Colonic mucosa (tissue), 4 donors: ENCODE data around the gene ZG16. TPM values are rescaled to one million over a fixed set of nuclear protein-coding genes. Genes with fewer than 3 reads are reported as not detected.

ENCODE experiments used
- DNase-seq: peaks from one replicate; pipeline ENCODE4 v3.0.0-alpha.2; 2020
- H3K27ac ChIP-seq: fragments of 200-600 bp; one replicate; pipeline ENCODE4 v1.8.0; 2021
- H3K27me3 ChIP-seq: fragments of 200-600 bp; one replicate; pipeline ENCODE4 v1.8.0; 2021
- H3K36me3 ChIP-seq: fragments of 200-600 bp; one replicate; pipeline ENCODE4 v1.8.0; 2021
- H3K4me1 ChIP-seq: fragments of 200-600 bp; one replicate; pipeline ENCODE4 v1.8.0; 2021; ENCODE audit warnings: mild to moderate bottlenecking
- H3K4me3 ChIP-seq: fragments of 200-600 bp; one replicate; pipeline ENCODE4 v1.8.0; 2021
- H3K9ac ChIP-seq, 2 donors: one replicate each; pipeline ENCODE4 v1.7.0; 2013; ENCODE audit warnings: control low read depth in 2 of 2, low read depth in 2 of 2, low read length in 2 of 2
- H3K9me3 ChIP-seq: fragments of 200-600 bp; one replicate; pipeline ENCODE4 v1.8.0; 2021
- CTCF ChIP-seq: fragments of 200-600 bp; IDR thresholded peaks from one replicate; pipeline ENCODE4 v1.8.0; 2022; ENCODE audit warnings: antibody characterized with exemption, mild to moderate bottlenecking
- intact Hi-C: fragments of 100-400 bp; cut with DNase I; formaldehyde crosslinking; loops from one replicate; pipeline ENCODE4 v1.14.1; 2022
- total RNA-seq, 2 donors: library from RNA; stranded (reverse); fragmentation: NEBNext Ultra II Directional in 1 of 2; extraction: Animal tissue kit (Norgen Biotek cat#: 25700) in 1 of 2; gene quantifications; one replicate each; pipeline ENCODE4 v1.2.1, GENCODE V29; 2021
- donor health status: healthy.
- donor health status: DM: no; HTN: no; CAD: no.
- donor health status: DM: no; HTN: no; CAD: no.

The ZG16 gene
- total RNA-seq, 2 donors from 2014 or later: 280 to 758 TPM

- peak overlapping the region; percentile 16 to 28 for H3K9ac ChIP-seq
- no peak for DNase-seq
- H3K4me3 ChIP-seq: no peak overlapping the region
- H3K27me3 ChIP-seq: no peaks in the 10 kb centered on the region
- H3K4me1 ChIP-seq: peaks cover 40% of the 10 kb centered on the region
- intact Hi-C loops: loop anchor here (5.0 kb wide), 1 partner anchor 38 kb away; no protein-coding TSS in a partner anchor
- H3K27ac ChIP-seq: no peak overlapping the region
- H3K36me3 ChIP-seq: no peaks in the 10 kb centered on the region
- no peaks in the 10 kb centered on the region for H3K9me3 ChIP-seq
- TF ChIP-seq CTCF: no peak
These were observed 35.8 kb downstream of the ZG16 start for GRCh38 chr16:29813644-29814562.

GRCh38 chr16:29814592-29814991 is 36.5 kb downstream of the ZG16 start:
- Histone ChIP-seq H3K27ac (peak overlapping the region; percentile 95), H3K4me3 (no peak overlapping the region), H3K9ac (peak overlapping the region; percentile 14 to 66), H3K27me3 (no peaks in the 10 kb centered on the region), H3K9me3 (no peaks in the 10 kb centered on the region), H3K4me1 (peaks cover 38% of the 10 kb centered on the region), H3K36me3 (no peaks in the 10 kb centered on the region)
- no peak for DNase-seq
- intact Hi-C loops: loop anchor here (5.0 kb wide), 1 partner anchor 38 kb away; no protein-coding TSS in a partner anchor
- TF ChIP-seq CTCF: no peak

- peak overlapping the region; percentile 48 to 96 for H3K9ac ChIP-seq
These were observed 37.1 kb downstream of the ZG16 start for GRCh38 chr16:29815032-29815721.

GRCh38 chr16:29815793-29816693 is 38.0 kb downstream of the ZG16 start, which contains the start of gene PAGR1:
Gene PAGR1 (plus strand): TSS chr16:29816152. CDS start chr16:29816526, 374 bp downstream.
- Histone ChIP-seq H3K4me3 (peak within 1 kb of the TSS; percentile 67), H3K27me3 (no peaks in the 10 kb centered on the region), H3K9ac (peak within 1 kb of the TSS; percentile 89 to 96), H3K36me3 (no peaks in the 10 kb centered on the region), H3K9me3 (no peaks in the 10 kb centered on the region), H3K4me1 (peaks cover 26% of the 10 kb centered on the region), H3K27ac (peak within 1 kb of the TSS; percentile 95)
- DNase-seq: peak; percentile 99
- TF ChIP-seq CTCF: peak; percentile 92
- intact Hi-C loops: no loop called here

More at GRCh38 chr16:29815032-29815721, 37.1 kb downstream of the ZG16 start:
- Histone ChIP-seq H3K4me1 (peaks cover 32% of the 10 kb centered on the region), H3K4me3 (peak overlapping the region; percentile 67), H3K27me3 (no peaks in the 10 kb centered on the region), H3K36me3 (no peaks in the 10 kb centered on the region), H3K9me3 (no peaks in the 10 kb centered on the region), H3K27ac (peak overlapping the region; percentile 95)
- no peak for TF ChIP-seq CTCF
- peak; percentile 56 for DNase-seq
- intact Hi-C loops: no loop called here
